ENCODE data around the gene PBX4.

PBX4 gene

GRCh38 chr19:19538061-19538784 lies 80.3 kb downstream of the PBX4 start, which contains the start of gene CILP2:
Gene CILP2, plus strand, starts transcription at chr19:19538265. Its CDS starts 85 bp downstream, at chr19:19538350.
- DNase-seq (ENCODE audit: low read depth): no peak
- no peak for TF ChIP-seq POLR2A (IDR thresholded peaks at IDR 0.05; ENCODE audit: extremely low read depth, insufficient read length)
- TF ChIP-seq, protein P1, sequence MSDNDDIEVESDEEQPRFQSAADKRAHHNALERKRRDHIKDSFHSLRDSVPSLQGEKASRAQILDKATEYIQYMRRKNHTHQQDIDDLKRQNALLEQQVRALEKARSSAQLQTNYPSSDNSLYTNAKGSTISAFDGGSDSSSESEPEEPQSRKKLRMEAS (IDR thresholded peaks at IDR 0.05; ENCODE audit: low read depth, low read length): no peak
- no peak for TF ChIP-seq MYC (IDR thresholded peaks at IDR 0.05; ENCODE audit: low read depth, low read length)
- no peak for TF ChIP-seq CTCF (IDR thresholded peaks at IDR 0.05; ENCODE audit: low read depth, low read length)
- no peak within 1 kb of the TSS for H3K4me3 ChIP-seq (ENCODE audit: low read depth, low read length)

DNA sequence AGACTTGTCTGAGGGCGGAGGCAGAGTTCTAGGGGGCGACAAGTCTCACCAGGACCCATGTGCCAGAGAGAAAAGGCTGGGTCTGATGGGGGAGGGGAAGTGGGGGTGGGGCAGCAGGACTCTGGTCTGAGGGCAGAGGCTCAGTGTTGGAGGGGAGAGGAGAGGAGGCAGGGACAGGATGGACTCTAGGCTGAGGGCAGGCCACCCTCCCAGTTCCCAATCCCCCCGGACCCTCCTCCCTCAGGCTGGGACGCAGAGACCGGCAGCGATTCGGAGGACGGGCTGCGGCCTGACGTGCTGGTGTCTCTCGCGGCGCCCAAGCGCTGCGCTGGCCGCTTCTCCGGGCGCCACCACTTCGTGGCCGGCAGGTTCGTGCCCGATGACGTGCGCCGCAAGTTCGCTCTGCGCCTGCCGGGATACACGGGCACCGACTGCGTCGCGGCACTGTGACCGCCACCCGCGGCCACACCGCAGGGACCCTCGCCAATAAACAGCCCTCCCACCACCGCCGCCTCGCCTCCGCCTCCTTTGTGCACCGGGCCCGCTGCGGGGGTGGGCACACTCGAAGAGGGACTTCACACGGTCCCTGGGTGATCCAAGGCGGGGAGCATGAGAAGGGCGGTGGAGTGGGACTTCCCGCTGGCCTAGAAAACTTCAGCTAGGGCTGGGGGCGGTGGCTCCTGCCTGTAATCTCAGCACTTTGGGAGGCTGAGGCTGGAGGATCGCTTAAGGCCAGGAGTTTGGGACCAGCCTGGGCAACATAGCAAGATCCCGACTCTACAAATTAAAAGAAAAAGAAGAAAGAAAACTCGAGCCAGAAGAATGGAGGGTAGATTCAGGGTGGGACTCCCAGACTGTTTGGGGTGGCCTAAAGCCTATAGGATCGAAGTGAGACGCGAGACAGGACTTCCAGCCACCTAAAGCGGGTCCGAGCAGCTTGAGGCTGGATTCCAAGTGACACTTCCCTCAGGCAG lies 81.1 kb downstream of the PBX4 start:
- H3K4me3 ChIP-seq (ENCODE audit: low read depth, low read length): no peak overlapping the region
- no peak for DNase-seq (ENCODE audit: low read depth)
- TF ChIP-seq POLR2A (IDR thresholded peaks at IDR 0.05; ENCODE audit: extremely low read depth, insufficient read length): no peak
- TF ChIP-seq, protein P1 (IDR thresholded peaks at IDR 0.05; ENCODE audit: low read depth, low read length): no peak
- TF ChIP-seq MYC (IDR thresholded peaks at IDR 0.05; ENCODE audit: low read depth, low read length): no peak
- no peak for TF ChIP-seq CTCF (IDR thresholded peaks at IDR 0.05; ENCODE audit: low read depth, low read length)

- no peak for DNase-seq (ENCODE audit: low read depth)
- H3K4me3 ChIP-seq (ENCODE audit: low read depth, low read length): no peak overlapping the region
- TF ChIP-seq CTCF (IDR thresholded peaks at IDR 0.05; ENCODE audit: low read depth, low read length) (no peak), MYC (IDR thresholded peaks at IDR 0.05; ENCODE audit: low read depth, low read length) (no peak), POLR2A (IDR thresholded peaks at IDR 0.05; ENCODE audit: extremely low read depth, insufficient read length) (no peak)
- TF ChIP-seq, protein P1 (IDR thresholded peaks at IDR 0.05; ENCODE audit: low read depth, low read length): no peak
Measured at GRCh38 chr19:19535311-19536191, 82.9 kb downstream of the PBX4 start.

DNA sequence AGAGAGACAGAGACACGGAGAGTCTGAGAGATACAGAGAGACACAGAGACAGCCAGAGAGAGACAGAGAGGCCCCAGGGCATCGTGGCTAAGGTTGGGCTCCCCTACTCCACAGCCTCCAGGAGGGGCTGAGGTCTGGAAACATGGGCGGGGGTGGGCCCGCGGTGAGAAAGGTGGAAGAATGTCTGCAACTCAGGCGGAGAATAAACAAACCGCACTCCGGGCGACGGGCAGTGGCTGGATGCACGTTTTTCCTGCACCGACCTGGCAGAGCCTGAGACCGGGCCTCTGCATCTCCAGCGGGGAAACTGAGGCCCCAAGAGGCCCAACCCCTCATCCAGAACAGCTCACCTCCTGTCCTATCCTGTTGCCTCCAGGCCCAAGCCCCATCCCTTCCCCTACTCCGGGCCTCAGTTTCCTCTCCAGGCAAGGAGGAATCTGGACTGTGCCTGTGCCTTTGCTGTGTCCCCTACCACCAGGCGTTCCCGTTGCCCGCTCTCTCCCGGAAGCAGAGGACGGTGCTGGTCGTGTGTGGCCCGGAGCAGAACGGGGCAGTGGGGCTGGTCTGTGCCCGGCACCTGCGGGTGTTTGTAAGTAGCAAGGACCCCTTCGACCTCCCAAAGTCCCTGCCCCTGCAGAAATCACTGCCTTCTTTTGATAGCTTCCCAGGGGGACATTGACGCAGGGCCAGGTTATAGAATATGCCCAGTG lies 83.8 kb downstream of the PBX4 start:
- H3K4me3 ChIP-seq (ENCODE audit: low read depth, low read length): no peak overlapping the region
- TF ChIP-seq MYC (IDR thresholded peaks at IDR 0.05; ENCODE audit: low read depth, low read length) (no peak), POLR2A (IDR thresholded peaks at IDR 0.05; ENCODE audit: extremely low read depth, insufficient read length) (no peak)

DNA sequence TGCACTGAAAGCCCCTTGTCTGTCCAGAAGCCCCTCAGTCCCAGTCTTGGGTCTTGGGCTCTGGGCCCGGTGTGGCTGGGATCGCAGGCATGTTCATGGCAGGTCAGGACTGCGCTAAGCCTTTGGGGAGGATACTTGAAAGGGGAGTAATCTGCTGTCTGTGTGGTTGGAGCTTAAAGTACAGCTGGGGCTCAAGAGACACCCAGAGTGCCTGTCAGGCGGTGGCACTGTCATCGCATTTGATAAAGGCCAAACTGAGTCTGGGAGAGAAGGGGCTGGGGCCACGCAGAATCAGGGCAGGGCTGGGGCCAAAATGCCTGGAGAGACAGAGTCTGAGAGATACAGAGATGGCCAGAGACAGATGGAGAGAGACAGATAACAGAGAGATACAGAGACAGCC lies 84.6 kb downstream of the PBX4 start:
- H3K4me3 ChIP-seq (ENCODE audit: low read depth, low read length): no peak overlapping the region
- peak; percentile 48 for DNase-seq (ENCODE audit: low read depth)
- TF ChIP-seq POLR2A (IDR thresholded peaks at IDR 0.05; ENCODE audit: extremely low read depth, insufficient read length) (no peak), CTCF (IDR thresholded peaks at IDR 0.05; ENCODE audit: low read depth, low read length) (no peak), MYC (IDR thresholded peaks at IDR 0.05; ENCODE audit: low read depth, low read length) (no peak)
- TF ChIP-seq, protein P1 (IDR thresholded peaks at IDR 0.05; ENCODE audit: low read depth, low read length): no peak

More for the DNA sequence above, 83.8 kb downstream of the PBX4 start:
- no peak for DNase-seq (ENCODE audit: low read depth)

All from NB4 (cell line).